GM12878 (cell line): ENCODE results near the gene PPIP5K2. TPM values are rescaled to one million over a fixed set of nuclear protein-coding genes. Genes with fewer than 3 reads are reported as not detected.

Experiments
- ATAC-seq: fragments of 200-7000 bp; cut with Tn5 transposase; 3 replicates; pipeline ENCODE4 v1.9.1; 2020; ENCODE audit warnings: mild to moderate bottlenecking, moderate library complexity
- BruUV-seq: library from RNA; stranded (reverse); fragments of 400-500 nt; replicated peaks from 2 replicates; lab custom pipeline; 2021; lab: Mats Ljungman, UMichigan
- CTCF ChIA-PET: fragments of 300-600 bp; sonication (Branson Sonifier 250); formaldehyde crosslinking; extraction: SDS; loops from one replicate; lab custom pipeline; 2021; ENCODE audit warnings: inconsistent platforms; lab: Yijun Ruan, JAX
- POLR2A ChIA-PET: fragments of 350-600 bp; formaldehyde crosslinking; extraction: SDS; loops from one replicate; lab custom pipeline; 2021; ENCODE audit warnings: inconsistent platforms; lab: Charles Lee
- RAD21 ChIA-PET: fragments of 300-600 bp; sonication (Branson Sonifier 250); formaldehyde crosslinking; loops from one replicate; lab custom pipeline; 2023; ENCODE audit warnings: antibody characterized with exemption; ENCODE audit not compliant: unreplicated experiment; lab: Charles Lee
- SMC1A ChIA-PET: fragments of 300-600 bp; sonication (Branson Sonifier 250); formaldehyde crosslinking; loops from one replicate; lab custom pipeline; 2023; ENCODE audit not compliant: unreplicated experiment, uncharacterized antibody; lab: Charles Lee
- DNase-seq: peaks from one replicate; pipeline ENCODE4 v3.0.0-alpha.2; 2011; ENCODE audit warnings: low read depth, low spot score
- FAIRE-seq: peaks from 3 replicates; lab custom pipeline; 2011; peaks lifted over from hg19 to GRCh38; lab: Jason Lieb, UNC
- H2AFZ ChIP-seq: 2 replicates; pipeline ENCODE4 v1.6.0; 2011; ENCODE audit warnings: low read depth, low read length, control low read depth; ENCODE audit not compliant: control insufficient read depth
- H3K27ac ChIP-seq: 2 replicates; pipeline ENCODE4 v1.5.1; 2011; ENCODE audit warnings: control low read depth; ENCODE audit not compliant: control insufficient read depth, insufficient read depth
- H3K27me3 ChIP-seq, 2 experiments: replicated peaks in 1 of 2; 2 replicates each; pipeline versions ENCODE4 v1.6.0 to v1.6.1; 2011; ENCODE audit warnings: low read length in 1 of 2; ENCODE audit not compliant: control insufficient read depth in 2 of 2, insufficient read depth in 2 of 2
- H3K36me3 ChIP-seq, 2 experiments: 2 replicates each; pipeline ENCODE4 v1.5.1; 2011; ENCODE audit warnings: low read length in 1 of 2; ENCODE audit not compliant: control insufficient read depth in 2 of 2, insufficient read depth in 2 of 2
- H3K4me1 ChIP-seq: 2 replicates; pipeline ENCODE4 v1.6.1; 2011; ENCODE audit warnings: mild to moderate bottlenecking, low read length, moderate library complexity, mixed read lengths; ENCODE audit not compliant: control insufficient read depth, insufficient read depth
- H3K4me2 ChIP-seq: 2 replicates; pipeline ENCODE4 v1.6.0; 2011; ENCODE audit warnings: control low read depth; ENCODE audit not compliant: control insufficient read depth, insufficient read depth
- H3K4me3 ChIP-seq: fragments of 200-600 bp; sonication (generic); 2 replicates; pipeline ENCODE4 v1.5.1; 2016
- H3K79me2 ChIP-seq: 2 replicates; pipeline ENCODE4 v1.6.0; 2011; ENCODE audit warnings: low read length; ENCODE audit not compliant: control insufficient read depth, insufficient read depth
- H3K9ac ChIP-seq: 2 replicates; pipeline ENCODE4 v1.8.0; 2011; ENCODE audit warnings: low read length, control low read depth, mixed read lengths; ENCODE audit not compliant: control insufficient read depth, insufficient read depth
- H3K9me3 ChIP-seq: replicated peaks from 3 replicates; pipeline ENCODE4 v1.5.1; 2011; ENCODE audit warnings: mild to moderate bottlenecking, low read length; ENCODE audit not compliant: control insufficient read depth, insufficient read depth
- H4K20me1 ChIP-seq: 2 replicates; pipeline ENCODE4 v1.6.0; 2011; ENCODE audit not compliant: control insufficient read depth, insufficient read depth
- CUX1 ChIP-seq: IDR thresholded peaks from 2 replicates; pipeline ENCODE4 v1.6.1; 2012; ENCODE audit warnings: improper control_type of control experiment, low read depth, low read length; ENCODE audit not compliant: insufficient replicate concordance
- SPI1 ChIP-seq: IDR thresholded peaks from 2 replicates; pipeline ENCODE4 v1.6.1; 2011; ENCODE audit warnings: low read depth, mild to moderate bottlenecking, low read length, moderate library complexity, borderline replicate concordance; ENCODE audit not compliant: insufficient read depth
- in situ Hi-C: fragments of 300-500 bp; cut with MboI; formaldehyde crosslinking; loops from 9 replicates; pipeline ENCODE4 v1.14.3; 2018; ENCODE audit warnings: mixed read lengths
- intact Hi-C: fragments of 100-400 bp; cut with micrococcal nuclease; formaldehyde crosslinking; loops from one replicate; pipeline ENCODE4 v1.14.2; 2022; ENCODE audit not compliant: unreplicated experiment
- polyA plus RNA-seq, 11 experiments: library from polyadenylated mRNA; depleted of rRNA in 4 of 11; unstranded in 6 of 11; stranded (reverse) in 5 of 11; fragments of >200 nt; fragmentation: Nextera tagmentation in 4 of 11; fragmentation: Illumina TruSeq in 1 of 11; extraction: Ambion mirVana in 4 of 11; extraction: Trizol in 1 of 11; gene quantifications; 1 replicate in 1 of 11; 2 replicates in 10 of 11; pipeline versions ENCODE4 v1.2.1 to v1.2.3, GENCODE V29; 2011 to 2016; ENCODE audit warnings: inconsistent platforms in 2 of 11, missing spikeins in 2 of 11, low read depth in 1 of 11
- total RNA-seq, 4 experiments: library from RNA; depleted of rRNA in 3 of 4; stranded (reverse); fragments of >200 nt in 3 of 4; fragmentation: Illumina TruSeq in 1 of 4; extraction: Trizol in 1 of 4; gene quantifications; 2 replicates each; pipeline versions ENCODE4 v1.2.1 to v1.2.3, GENCODE V29; 2013 to 2021

The PPIP5K2 gene
- total and polyA plus RNA-seq, 10 of the 15 experiments (the other 5 are each of a cell fraction or from before 2014, with no cell fraction given), result 27.7 to 87.3 (median 58.6) TPM

GRCh38 chr5:103166706-103167105 lies 46.6 kb downstream of the PPIP5K2 start:
- ChIA-PET RAD21 (interaction anchor here (1.2 kb wide), 1 partner anchor 45 kb away, joined by 3 read pairs; no protein-coding TSS in a partner anchor), SMC1A (interaction anchor here (0.6 to 1.3 kb wide), 2 partner anchors 13 to 354 kb away, joined by 3 to 4 read pairs; no protein-coding TSS in a partner anchor), CTCF (interaction anchor here (2.0 kb wide), 1 partner anchor 27 kb away, joined by 8 read pairs; no protein-coding TSS in a partner anchor), POLR2A (no interaction called here)
- H3K79me2 ChIP-seq, result no peaks in the 10 kb centered on the region
- TF ChIP-seq CUX1 (no peak), SPI1 (peak; percentile 29; the same call in 1 of the 2 replicates)
- H3K4me3 ChIP-seq, result no peak overlapping the region
- BruUV-seq, result no TSS peak
- no peak overlapping the region for H3K4me2 ChIP-seq
- no peaks in the 10 kb centered on the region for H3K27me3 ChIP-seq
- H3K4me1 ChIP-seq, result no peaks in the 10 kb centered on the region
- peaks cover 0 to 13% of the 10 kb centered on the region in 2 experiments; a peak in 2 of 4 replicates for H3K36me3 ChIP-seq
- in situ Hi-C loops, result no loop called here
- no peak overlapping the region for H3K27ac ChIP-seq
- peaks cover 2% of the 10 kb centered on the region; the same call in 1 of the 3 replicates for H3K9me3 ChIP-seq
- no peaks in the 10 kb centered on the region for H4K20me1 ChIP-seq
- DNase-seq, result no peak
- peak; percentile 49 for FAIRE-seq
- no peak overlapping the region for H3K9ac ChIP-seq
- intact Hi-C loops, result no loop called here
- H2AFZ ChIP-seq, result no peak overlapping the region
- peak; percentile 54 for ATAC-seq
